ENCODE results near the gene SLC4A3.

SLC4A3 gene

GRCh38 chr2:219622472-219622871 lies 5.0 kb upstream of the SLC4A3 start:
- Histone ChIP-seq H3K36me3 (ENCODE audit: control insufficient read depth in 2 of 2, insufficient read depth in 1 of 2, low read length in 2 of 2) (no peaks in the 10 kb centered on the region), H3K27ac (ENCODE audit: extremely low read depth, low read depth, low read length) (no peak overlapping the region), H3K4me1 (ENCODE audit: control insufficient read depth, insufficient read depth, low read length) (no peaks in the 10 kb centered on the region), H3K4me3 (ENCODE audit: low read depth, low read length) (no peak overlapping the region), H3K9me3 (ENCODE audit: control insufficient read depth, insufficient read depth, low read depth, low read length) (no peaks in the 10 kb centered on the region)
- TF ChIP-seq ZNF664 (tag by site-specific recombination; IDR thresholded peaks at IDR 0.05) (0 out of 2 replicates have a peak, but pooled peaks have one; percentile 14), ZNF654 (tag by site-specific recombination; IDR thresholded peaks at IDR 0.05; ENCODE audit: low read depth) (no peak)
- ChIA-PET POLR2A (no interaction called here), CTCF (interaction anchor here (1.1 kb wide), 1 partner anchor 20 kb away, joined by 4 read pairs; no protein-coding TSS in a partner anchor)

- no peaks in the 10 kb centered on the region for H3K4me1 ChIP-seq (ENCODE audit: control insufficient read depth, insufficient read depth, low read length)
- no peak overlapping the region for H3K27ac ChIP-seq (ENCODE audit: extremely low read depth, low read depth, low read length)
- no peaks in the 10 kb centered on the region for H3K9me3 ChIP-seq (ENCODE audit: control insufficient read depth, insufficient read depth, low read depth, low read length)
- no peak overlapping the region for H3K4me3 ChIP-seq (ENCODE audit: low read depth, low read length)
- ChIA-PET POLR2A (no interaction called here), CTCF (interaction anchor here (0.9 to 1.7 kb wide), 2 partner anchors 18 to 83 kb away, joined by 3 to 5 read pairs; no protein-coding TSS in a partner anchor)
- no peaks in the 10 kb centered on the region for H3K36me3 ChIP-seq (ENCODE audit: control insufficient read depth in 2 of 2, insufficient read depth in 1 of 2, low read length in 2 of 2)
- TF ChIP-seq ZNF324 (tag by site-specific recombination; IDR thresholded peaks at IDR 0.05) (no peak), ZNF621 (tag by site-specific recombination; IDR thresholded peaks at IDR 0.05) (no peak)
These were observed 2.9 kb upstream of the SLC4A3 start for GRCh38 chr2:219624565-219624964.

- no peak overlapping the region for H3K27ac ChIP-seq (ENCODE audit: extremely low read depth, low read depth, low read length)
- ChIA-PET CTCF (no interaction called here), POLR2A (no interaction called here)
- TF ChIP-seq ZBTB6 (tag by site-specific recombination; IDR thresholded peaks at IDR 0.05): no peak
- TF ChIP-seq ZNF600 (tag by site-specific recombination; IDR thresholded peaks at IDR 0.05): no peak
- no peak for TF ChIP-seq ZNF514 (tag by site-specific recombination; IDR thresholded peaks at IDR 0.05)
- TF ChIP-seq ZNF664 (tag by site-specific recombination; IDR thresholded peaks at IDR 0.05): no peak
- H3K9me3 ChIP-seq (ENCODE audit: control insufficient read depth, insufficient read depth, low read depth, low read length): no peaks in the 10 kb centered on the region
- no peak overlapping the region for H3K4me3 ChIP-seq (ENCODE audit: low read depth, low read length)
- H3K4me1 ChIP-seq (ENCODE audit: control insufficient read depth, insufficient read depth, low read length): no peaks in the 10 kb centered on the region
- H3K36me3 ChIP-seq (ENCODE audit: control insufficient read depth in 2 of 2, insufficient read depth in 1 of 2, low read length in 2 of 2): no peaks in the 10 kb centered on the region
These were observed 2.3 kb upstream of the SLC4A3 start for GRCh38 chr2:219625179-219625578.

GRCh38 chr2:219626540-219626939 lies 890 bp upstream of the SLC4A3 start:
- ChIA-PET CTCF (interaction anchor here (0.9 to 1.4 kb wide), 2 partner anchors 15 to 63 kb away, joined by 3 to 7 read pairs; no protein-coding TSS in a partner anchor), POLR2A (interaction anchor here (1.3 kb wide), 1 partner anchor 29 kb away, joined by 6 read pairs; the partner anchor contains the start of gene STK11IP)
- TF ChIP-seq ZNF76 (tag by site-specific recombination; IDR thresholded peaks at IDR 0.05; ENCODE audit: borderline replicate concordance, low read depth): no peak
- no peak for TF ChIP-seq ZSCAN18 (tag by site-specific recombination; IDR thresholded peaks at IDR 0.05)
- no peak for TF ChIP-seq ZEB2 (tag by site-specific recombination; IDR thresholded peaks at IDR 0.05)
- no peak for TF ChIP-seq ZNF48 (tag by site-specific recombination; IDR thresholded peaks at IDR 0.05)
- TF ChIP-seq HOXD13 (CRISPR knock-in tag; IDR thresholded peaks at IDR 0.05; ENCODE audit: borderline replicate concordance): no peak
- TF ChIP-seq ZSCAN16 (tag by site-specific recombination; IDR thresholded peaks at IDR 0.05): no peak
- no peak for TF ChIP-seq ZNF138 (tag by site-specific recombination; IDR thresholded peaks at IDR 0.05; ENCODE audit: borderline replicate concordance)
- no peak for TF ChIP-seq ZNF624 (tag by site-specific recombination; IDR thresholded peaks at IDR 0.05)
- TF ChIP-seq TSHZ1 (tag by site-specific recombination; IDR thresholded peaks at IDR 0.05; ENCODE audit: borderline replicate concordance): no peak
- TF ChIP-seq CTCF (tag by site-specific recombination; IDR thresholded peaks at IDR 0.05): no peak
- no peak for TF ChIP-seq ZNF311 (tag by site-specific recombination; IDR thresholded peaks at IDR 0.05; ENCODE audit: borderline replicate concordance)
- no peak for TF ChIP-seq ZNF701 (tag by site-specific recombination; IDR thresholded peaks at IDR 0.05)
- TF ChIP-seq ZNF555 (tag by site-specific recombination; conservative IDR thresholded peaks at IDR 0.05): no peak
- no peaks in the 10 kb centered on the region for H3K9me3 ChIP-seq (ENCODE audit: control insufficient read depth, insufficient read depth, low read depth, low read length)
- H3K36me3 ChIP-seq (ENCODE audit: control insufficient read depth in 2 of 2, insufficient read depth in 1 of 2, low read length in 2 of 2): no peaks in the 10 kb centered on the region
- H3K27ac ChIP-seq (ENCODE audit: extremely low read depth, low read depth, low read length): no peak overlapping the region
- H3K4me1 ChIP-seq (ENCODE audit: control insufficient read depth, insufficient read depth, low read length): no peaks in the 10 kb centered on the region
- H3K4me3 ChIP-seq (ENCODE audit: low read depth, low read length): no peak overlapping the region

Measured in HEK293 (cell line).